ENCODE data around the gene REPIN1. TPM values are rescaled to one million over a fixed set of nuclear protein-coding genes. Genes with fewer than 3 reads are reported as not detected.

REPIN1 gene
- polyA plus RNA-seq, 2 of the 4 experiments (the other 2 are of a cell fraction): 48.1 to 101 TPM

- 71% methylated on average over 7 of the region's 7 CpGs for WGBS (ENCODE audit: missing lambda C conversion rate)
- FAIRE-seq (no peak), DNase-seq (ENCODE audit: low read depth in 1 of 2, low spot score in 1 of 2) (no peak), ATAC-seq (no peak)
- ChIA-PET POLR2A (no interaction called here), CTCF (interaction anchor here (0.8 to 0.9 kb wide), 2 partner anchors 10 to 20 kb away, joined by 3 read pairs; no protein-coding TSS in a partner anchor)
- Histone ChIP-seq H3K4me1 (no peaks in the 10 kb centered on the region), H3K4me3 (no peak overlapping the region), H3K9me3 (no peaks in the 10 kb centered on the region), H3K27ac (no peak overlapping the region), H3K4me2 (no peak overlapping the region)
- TF ChIP-seq USF2 (IDR thresholded peaks at IDR 0.05) (no peak), POLR2AphosphoS2 (conservative IDR thresholded peaks at IDR 0.05; ENCODE audit: low read length) (no peak), JUNB (IDR thresholded peaks at IDR 0.05) (no peak), CEBPB (IDR thresholded peaks at IDR 0.05) (no peak)
Observed at GRCh38 chr7:150335108-150335773, 33.4 kb upstream of the REPIN1 start.

GRCh38 chr7:150335774-150336112 lies 32.9 kb upstream of the REPIN1 start:
- ChIA-PET POLR2A (no interaction called here), CTCF (interaction anchor here (0.8 kb wide), 1 partner anchor 20 kb away, joined by 3 read pairs; no protein-coding TSS in a partner anchor)
- no peaks in the 10 kb centered on the region for H3K4me1 ChIP-seq
- TF ChIP-seq CEBPB (IDR thresholded peaks at IDR 0.05) (no peak), NFE2L2 (conservative IDR thresholded peaks at IDR 0.05; ENCODE audit: low read length) (no peak), GATA3 (IDR thresholded peaks at IDR 0.05; ENCODE audit: borderline replicate concordance) (no peak), BHLHE40 (IDR thresholded peaks at IDR 0.05; ENCODE audit: low read depth, low read length) (no peak), POLR2AphosphoS2 (conservative IDR thresholded peaks at IDR 0.05; ENCODE audit: low read length) (no peak), FOXS1 (CRISPR knock-in tag; IDR thresholded peaks at IDR 0.05) (no peak), SREBF2 (IDR thresholded peaks at IDR 0.05) (no peak), EP300 (IDR thresholded peaks at IDR 0.05) (no peak), RARB (CRISPR knock-in tag; IDR thresholded peaks at IDR 0.05) (no peak), E2F6 (IDR thresholded peaks at IDR 0.05; ENCODE audit: borderline replicate concordance, low read depth) (no peak), USF2 (IDR thresholded peaks at IDR 0.05) (no peak), HOXB5 (CRISPR knock-in tag; IDR thresholded peaks at IDR 0.05) (no peak), CHD2 (IDR thresholded peaks at IDR 0.05; ENCODE audit: low read length, partially characterized antibody) (no peak)
- ATAC-seq (no peak), FAIRE-seq (no peak), DNase-seq (ENCODE audit: low read depth in 1 of 2, low spot score in 1 of 2) (no peak)
- H3K9me3 ChIP-seq: no peaks in the 10 kb centered on the region
- WGBS (ENCODE audit: missing lambda C conversion rate): 67% methylated on average over 6 of the region's 6 CpGs
- H3K4me2 ChIP-seq: no peak overlapping the region
- no peak overlapping the region for H3K27ac ChIP-seq
- no peak overlapping the region for H3K4me3 ChIP-seq

GRCh38 chr7:150336746-150337145 lies 31.9 kb upstream of the REPIN1 start:
- 85% methylated on average over 12 of the region's 14 CpGs for WGBS (ENCODE audit: missing lambda C conversion rate)
- H3K4me2 ChIP-seq: no peak overlapping the region
- FAIRE-seq (no peak), DNase-seq (ENCODE audit: low read depth in 1 of 2, low spot score in 1 of 2) (no peak), ATAC-seq (no peak)
- ChIA-PET POLR2A (no interaction called here), CTCF (no interaction called here)
- H3K4me1 ChIP-seq: no peaks in the 10 kb centered on the region
- no peak overlapping the region for H3K27ac ChIP-seq
- H3K4me3 ChIP-seq: no peak overlapping the region
- no peaks in the 10 kb centered on the region for H3K9me3 ChIP-seq
- no peak for TF ChIP-seq E2F6 (IDR thresholded peaks at IDR 0.05; ENCODE audit: borderline replicate concordance, low read depth)
- TF ChIP-seq RAD21 (conservative IDR thresholded peaks at IDR 0.05 in 1 of 2, IDR thresholded peaks at IDR 0.05 in 1 of 2): no peak
- no peak for TF ChIP-seq REST (IDR thresholded peaks at IDR 0.05)
- no peak for TF ChIP-seq POLR2AphosphoS2 (conservative IDR thresholded peaks at IDR 0.05; ENCODE audit: low read length)
- TF ChIP-seq MYC (IDR thresholded peaks at IDR 0.05; ENCODE audit: borderline replicate concordance, low read length): no peak
- no peak for TF ChIP-seq RNF2 (IDR thresholded peaks at IDR 0.05; ENCODE audit: borderline replicate concordance, low read depth)
- TF ChIP-seq NPAS2 (CRISPR knock-in tag; IDR thresholded peaks at IDR 0.05; ENCODE audit: borderline replicate concordance): no peak
- no peak for TF ChIP-seq CBX8 (IDR thresholded peaks at IDR 0.05)
- TF ChIP-seq PBX3 (IDR thresholded peaks at IDR 0.05): no peak

Data from A549 (cell line).